ENCODE measurements around the gene SMU1.
"Not testable (repeated sequence)": the region's sequence is repeated elsewhere in the genome, so short reads cannot be mapped to it uniquely, and the experiment has no call there.

The SMU1 gene

GRCh38 chr9:33011831-33012230 is 64.6 kb downstream of the SMU1 start:
- DNase-seq (ENCODE audit: low spot score), result no peak
- TF ChIP-seq CTCF (IDR thresholded peaks at IDR 0.05; ENCODE audit: extremely low read depth, missing control alignments), result no peak

GRCh38 chr9:33007755-33008154 is 68.7 kb downstream of the SMU1 start:
- DNase-seq (ENCODE audit: low spot score), result no peak

GRCh38 chr9:33005335-33005734 is 71.1 kb downstream of the SMU1 start:
- DNase-seq (ENCODE audit: low spot score), result not testable (repeated sequence)

More at GRCh38 chr9:33007755-33008154, 68.7 kb downstream of the SMU1 start:
- TF ChIP-seq CTCF (IDR thresholded peaks at IDR 0.05; ENCODE audit: extremely low read depth, missing control alignments), result no peak

- DNase-seq (ENCODE audit: low spot score), result not testable (repeated sequence)
Observed at GRCh38 chr9:33000682-33001055, 75.8 kb downstream of the SMU1 start.

GRCh38 chr9:32992595-32993238 is 83.8 kb downstream of the SMU1 start:
- no peak for TF ChIP-seq CTCF (IDR thresholded peaks at IDR 0.05; ENCODE audit: extremely low read depth, missing control alignments)
- no peak for DNase-seq (ENCODE audit: low spot score)

GRCh38 chr9:32991897-32992594 is 84.4 kb downstream of the SMU1 start:
- TF ChIP-seq CTCF (IDR thresholded peaks at IDR 0.05; ENCODE audit: extremely low read depth, missing control alignments), result no peak
- DNase-seq (ENCODE audit: low spot score), result no peak
